Heart right ventricle (tissue), 16 donors: ENCODE data around the gene PLEKHA5. TPM values are rescaled to one million over a fixed set of nuclear protein-coding genes. Genes with fewer than 3 reads are reported as not detected.
"Not testable (repeated sequence)": the region's sequence is repeated elsewhere in the genome, so short reads cannot be mapped to it uniquely, and the experiment has no call there.

ENCODE experiments used
- ATAC-seq, 8 donors: fragments of 200-7000 bp; cut with Tn5 transposase; one replicate each; pipeline ENCODE4 v1.9.1; 2020; ENCODE audit warnings: mild to moderate bottlenecking in 8 of 8, moderate library complexity in 8 of 8, moderate number of reproducible peaks in 1 of 8
- DNase-seq, 2 donors: peaks; one replicate each; pipeline ENCODE4 v3.0.0-alpha.2; 2020
- H3K27ac ChIP-seq, 10 donors: fragments of 200-600 bp; sonication (generic) in 2 of 10; one replicate each; pipeline versions ENCODE4 v1.5.0 to v1.8.0; 2020 to 2022; ENCODE audit warnings: mild to moderate bottlenecking in 3 of 10
- H3K27me3 ChIP-seq, 7 donors: fragments of 200-600 bp; one replicate each; pipeline ENCODE4 v1.8.0; 2021 to 2022; ENCODE audit warnings: mild to moderate bottlenecking in 2 of 7
- H3K36me3 ChIP-seq, 9 donors: fragments of 200-600 bp; sonication (generic) in 1 of 9; one replicate each; pipeline versions ENCODE4 v1.5.0 to v1.8.0; 2020 to 2022; ENCODE audit warnings: mild to moderate bottlenecking in 2 of 9
- H3K4me1 ChIP-seq, 9 donors: fragments of 200-600 bp; sonication (generic) in 1 of 9; one replicate each; pipeline versions ENCODE4 v1.5.0 to v1.8.0; 2020 to 2022; ENCODE audit warnings: mild to moderate bottlenecking in 4 of 9
- H3K4me3 ChIP-seq, 10 donors: fragments of 200-600 bp; sonication (generic) in 2 of 10; one replicate each; pipeline versions ENCODE4 v1.5.0 to v1.8.0; 2020 to 2022; ENCODE audit warnings: mild to moderate bottlenecking in 7 of 10, moderate library complexity in 2 of 10
- H3K9me3 ChIP-seq, 11 donors: fragments of 200-600 bp in 10 of 11; sonication (generic) in 2 of 11; one replicate each; pipeline versions ENCODE4 v1.5.0 to v1.8.0; 2013 to 2022; ENCODE audit warnings: mild to moderate bottlenecking in 2 of 11, control low read depth in 1 of 11, moderate library complexity in 1 of 11
- WGBS, 2 donors: extraction: QIAGEN DNeasy Blood & Tissue Kit; methylation state at CpG; one replicate each; pipeline ENCODE4 v1.1.7; 2013; ENCODE audit warnings: inconsistent platforms in 1 of 2; 5-methylcytosine and 5-hydroxymethylcytosine counted together
- intact Hi-C, 10 donors: fragments of 100-400 bp; cut with DNase I; formaldehyde crosslinking; loops; one replicate each; pipeline versions ENCODE4 v1.11.1 to v1.14.2; 2022
- polyA plus RNA-seq, 2 donors: library from polyadenylated mRNA; stranded (reverse); fragments of 200-250 nt; gene quantifications; one replicate each; pipeline ENCODE4 v1.2.3, GENCODE V29; 2013
- total RNA-seq, 10 donors: library from RNA; stranded (reverse); fragmentation: NEBNext Ultra II Directional in 3 of 10; extraction: Animal tissue kit (Norgen Biotek cat#: 25700) in 3 of 10; gene quantifications; one replicate each; pipeline versions ENCODE4 v1.2.1 to v1.2.4, GENCODE V29; 2021 to 2023
- TF ChIP-seq, protein P1 (sequence below), 9 donors: fragments of 200-600 bp; sonication (generic) in 2 of 9; IDR thresholded peaks; one replicate each; pipeline versions ENCODE4 v1.5.0 to v1.8.0; 2021 to 2022; ENCODE audit warnings: antibody characterized with exemption in 9 of 9, mild to moderate bottlenecking in 5 of 9, moderate library complexity in 1 of 9
- donor health status: Arrhythmogenic right ventricular cardiomyopathy.
- donor health status: ischemic (EF 13 %, LVEDD 7.1; RV severe dilation, severe dysfunction).
- donor health status: healthy with polysubstance abuse.
- donor health status: DM: no; HTN: yes; CAD: no.
- donor health status: DM: no; HTN: no; CAD: no.
- donor health status: ischemic (EF 25% LVEDD 6.9; RV normal size, moderate dysfunction).
- donor health status: ischemic (EF 25% LVEDD 5.7; RV mildly dilated, moderate dysfunction).
- donor health status: healthy.
- donor health status: DM: yes; HTN: yes; CAD: no.
- donor health status: Ischemic cardiomyopathy.
- donor health status: ischemic (EF 35%, LVEDD 5.7; RV mildly dilated, moderate dysfunction).
- donor health status: nonischemic (EF 11% LVEDD 7.7; RV severe dilation, severe dysfunction).
- donor health status: DM: yes; HTN: yes; CAD: no.
- donor health status: PGD.
- donor health status: ischemic (EF 29% LVEDD 5.4; RV normal size, mild dysfunction).
- donor health status: nonischemic (EF 23%, LVEDD 6.1; RV moderate dilation, normal function).

The PLEKHA5 gene
- total and polyA plus RNA-seq, 12 donors, result 11.8 to 77.1 (median 61.8) TPM

GRCh38 chr12:19410629-19411185, 281.2 kb downstream of the PLEKHA5 start:
- no peak for DNase-seq
- Histone ChIP-seq H3K4me1 (peaks cover 7 to 49% (median 26%) of the 10 kb centered on the region in 9 donors), H3K4me3 (no peak overlapping the region), H3K27me3 (no peaks in the 10 kb centered on the region), H3K9me3 (no peaks in the 10 kb centered on the region), H3K36me3 (no peaks in the 10 kb centered on the region), H3K27ac (peak overlapping the region in 9 of 10 donors; percentile 5 to 82 (median 39))
- ATAC-seq, result peak in 1 of 8 donors; percentile 26
- TF ChIP-seq, protein P1, sequence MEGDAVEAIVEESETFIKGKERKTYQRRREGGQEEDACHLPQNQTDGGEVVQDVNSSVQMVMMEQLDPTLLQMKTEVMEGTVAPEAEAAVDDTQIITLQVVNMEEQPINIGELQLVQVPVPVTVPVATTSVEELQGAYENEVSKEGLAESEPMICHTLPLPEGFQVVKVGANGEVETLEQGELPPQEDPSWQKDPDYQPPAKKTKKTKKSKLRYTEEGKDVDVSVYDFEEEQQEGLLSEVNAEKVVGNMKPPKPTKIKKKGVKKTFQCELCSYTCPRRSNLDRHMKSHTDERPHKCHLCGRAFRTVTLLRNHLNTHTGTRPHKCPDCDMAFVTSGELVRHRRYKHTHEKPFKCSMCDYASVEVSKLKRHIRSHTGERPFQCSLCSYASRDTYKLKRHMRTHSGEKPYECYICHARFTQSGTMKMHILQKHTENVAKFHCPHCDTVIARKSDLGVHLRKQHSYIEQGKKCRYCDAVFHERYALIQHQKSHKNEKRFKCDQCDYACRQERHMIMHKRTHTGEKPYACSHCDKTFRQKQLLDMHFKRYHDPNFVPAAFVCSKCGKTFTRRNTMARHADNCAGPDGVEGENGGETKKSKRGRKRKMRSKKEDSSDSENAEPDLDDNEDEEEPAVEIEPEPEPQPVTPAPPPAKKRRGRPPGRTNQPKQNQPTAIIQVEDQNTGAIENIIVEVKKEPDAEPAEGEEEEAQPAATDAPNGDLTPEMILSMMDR (IDR thresholded peaks at IDR 0.05), result no peak
- intact Hi-C loops, result no loop called here
- 48 to 51% methylated on average over 7 of the region's 7 CpGs for WGBS, 2 donors

GRCh38 chr12:19411234-19412204, 282.0 kb downstream of the PLEKHA5 start:
- Histone ChIP-seq H3K36me3 (no peaks in the 10 kb centered on the region), H3K27ac (peak overlapping the region in 7 of 10 donors; percentile 12 to 82 (median 39)), H3K27me3 (no peaks in the 10 kb centered on the region), H3K9me3 (no peaks in the 10 kb centered on the region), H3K4me3 (no peak overlapping the region), H3K4me1 (peaks cover 7 to 49% (median 26%) of the 10 kb centered on the region in 9 donors)
- ATAC-seq (peak in 7 of 8 donors; percentile 32 to 79 (median 61)), DNase-seq (no peak)
- intact Hi-C loops, result no loop called here
- WGBS, 2 donors, result 79% methylated on average over 10 of the region's 10 CpGs
- TF ChIP-seq, protein P1 (IDR thresholded peaks at IDR 0.05), result no peak

DNA sequence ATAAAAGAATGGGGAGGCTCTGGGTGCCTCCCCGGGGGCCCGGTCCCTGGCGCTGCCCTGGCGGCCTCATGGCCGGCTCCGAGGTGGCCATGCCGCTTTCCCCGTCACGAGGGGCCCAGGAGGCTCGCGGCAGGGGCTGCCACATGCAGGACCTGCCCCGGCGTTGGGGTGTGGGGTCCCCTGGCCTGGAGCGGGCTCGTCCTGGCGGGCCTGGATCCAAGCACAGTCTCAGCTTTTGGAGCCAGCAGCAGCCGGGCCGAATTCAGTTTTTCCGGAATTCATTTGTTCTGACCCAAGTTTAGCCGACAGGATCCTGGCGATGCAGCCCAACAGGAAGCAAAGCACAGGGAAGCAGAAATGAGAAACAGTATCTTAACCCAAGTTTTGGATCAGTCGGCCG, 283.3 kb downstream of the PLEKHA5 start:
- Histone ChIP-seq H3K9me3 (no peaks in the 10 kb centered on the region), H3K27me3 (no peaks in the 10 kb centered on the region), H3K4me1 (peaks cover 7 to 49% (median 26%) of the 10 kb centered on the region in 9 donors), H3K36me3 (no peaks in the 10 kb centered on the region), H3K4me3 (peak overlapping the region in 5 of 10 donors; percentile 16 to 38 (median 28)), H3K27ac (peak overlapping the region; percentile 40 to 82 (median 57))
- 60 to 62% methylated on average over 23 of the region's 23 CpGs for WGBS, 2 donors
- DNase-seq (peak in 1 of 2 donors; percentile 26), ATAC-seq (peak in 5 of 8 donors; percentile 28 to 56 (median 46))
- intact Hi-C loops, result no loop called here
- TF ChIP-seq, protein P1 (IDR thresholded peaks at IDR 0.05), result no peak

- WGBS, 2 donors, result 95 to 96% methylated on average over 5 of the region's 5 CpGs
- Histone ChIP-seq H3K4me1 (peaks cover 7 to 48% (median 26%) of the 10 kb centered on the region in 9 donors), H3K27ac (peak overlapping the region in 3 of 10 donors; percentile 57 to 82 (median 61))
- H3K9me3 ChIP-seq, DNase-seq, H3K36me3 ChIP-seq, intact Hi-C loops, ATAC-seq, H3K4me3 ChIP-seq, H3K27me3 ChIP-seq: not testable (repeated sequence)
These were observed 284.0 kb downstream of the PLEKHA5 start for GRCh38 chr12:19413582-19413981.
